Stimulated activated CD4-positive, alpha-beta T cell treated with anti-CD3 and anti-CD28 coated beads, Interleukin-1b, Interleukin-23, amount 100 ng/mL, for 4 hours (primary cell): Measurements from ENCODE around the gene ERMN.

Source experiments
- DNase-seq, 2 donors: peaks; one replicate each; pipeline ENCODE4 v3.0.0-alpha.2; 2020; ENCODE audit warnings: low read depth in 2 of 2

The ERMN gene

DNA sequence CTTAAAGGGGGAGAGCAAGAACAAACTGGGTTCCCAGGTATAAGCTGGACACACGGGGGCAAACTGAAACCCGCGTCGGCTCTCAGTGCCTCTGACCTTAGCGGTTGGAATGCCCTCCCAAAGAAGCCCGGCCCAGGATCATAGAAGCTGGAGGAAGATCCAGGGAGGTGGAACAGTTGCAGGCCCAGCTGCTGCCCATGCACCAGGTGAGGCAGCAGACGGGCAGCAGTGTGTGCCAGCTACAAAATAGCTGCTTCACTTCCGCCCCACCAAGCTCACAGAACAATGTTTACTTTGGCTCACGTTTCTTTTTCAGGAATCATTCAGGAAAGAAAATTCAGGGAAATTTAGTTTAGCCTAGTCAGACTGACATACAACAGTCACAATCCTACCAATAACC, 3.9 kb upstream of the ERMN start:
- no peak for DNase-seq

DNA sequence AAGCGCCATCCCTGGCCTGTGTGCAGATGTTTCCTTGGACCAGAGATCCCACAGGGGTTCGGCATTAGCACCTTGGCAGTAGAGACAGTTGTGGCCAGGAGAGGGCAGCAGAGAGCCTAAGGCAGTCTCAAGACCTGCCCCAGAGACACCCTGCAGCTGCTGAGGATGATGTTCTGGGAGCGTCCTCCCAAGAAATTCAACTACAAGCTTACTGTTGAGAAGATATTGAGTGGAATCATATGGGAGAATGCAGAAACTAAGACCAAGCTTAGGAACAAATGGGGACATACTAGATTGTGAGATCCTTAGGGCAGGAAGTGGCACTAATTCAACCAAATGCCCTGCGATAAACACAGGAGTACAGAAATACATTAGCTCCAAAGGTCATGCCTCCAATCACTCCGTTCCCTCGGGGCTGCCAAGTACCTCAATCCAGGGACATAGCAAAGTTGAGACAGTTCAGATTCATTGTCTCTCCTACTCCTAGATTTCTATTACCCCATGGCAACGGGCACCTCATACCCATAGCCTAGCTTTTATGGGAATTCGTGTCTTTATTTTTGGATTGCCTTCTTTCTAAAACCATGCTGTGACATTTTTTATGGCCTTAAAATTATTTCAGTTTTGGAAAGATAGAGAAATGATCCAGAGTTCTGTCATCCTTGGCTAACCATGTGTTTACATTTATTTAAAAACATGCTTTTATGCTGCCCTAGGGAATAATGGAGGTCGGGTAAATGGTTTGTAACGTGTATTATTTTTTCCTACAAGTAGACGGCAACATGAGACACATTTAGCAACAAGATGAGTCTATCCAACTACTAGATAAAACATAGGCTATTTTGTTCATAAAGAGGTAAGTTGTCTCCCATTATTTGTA, 2.2 kb upstream of the ERMN start:
- peak; percentile 88 to 93 for DNase-seq

DNA sequence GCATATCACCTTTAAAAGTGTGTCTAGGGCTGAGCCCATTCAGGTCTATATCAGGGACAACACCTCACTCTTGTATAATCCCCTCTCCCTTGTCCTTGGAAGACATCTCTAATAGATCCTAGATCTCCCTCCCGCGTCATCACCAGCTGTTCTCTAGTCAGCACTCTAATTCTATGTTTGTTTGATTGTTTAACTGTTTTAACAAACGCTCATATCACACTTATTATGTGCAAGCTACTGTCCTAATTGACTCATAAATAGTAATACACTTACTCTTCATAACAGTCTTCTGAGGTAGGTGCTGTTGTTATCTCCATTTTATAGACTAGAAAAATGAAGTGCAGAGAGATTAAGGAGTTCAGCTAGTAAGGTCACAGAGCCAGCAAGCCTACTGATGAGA, 1.6 kb upstream of the ERMN start:
- DNase-seq, result no peak

DNA sequence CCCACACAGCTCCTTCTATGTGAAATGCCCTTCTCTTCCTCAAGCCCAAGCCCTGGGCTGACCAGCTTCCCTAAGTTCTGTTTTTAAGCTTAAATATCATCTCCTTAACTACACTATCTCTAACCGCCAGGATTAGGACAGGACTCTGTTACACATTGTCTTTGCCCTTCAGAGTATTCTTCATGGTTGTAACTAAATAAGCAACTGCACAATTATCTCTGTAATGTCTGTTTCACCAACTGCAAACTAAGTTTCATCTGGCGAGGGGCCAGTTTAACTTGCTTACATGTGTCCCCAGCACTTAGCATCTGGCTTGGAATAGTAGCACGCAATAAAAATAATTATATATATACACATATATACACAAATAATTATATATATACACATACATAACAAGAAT, 1.1 kb upstream of the ERMN start:
- DNase-seq, result no peak

DNA sequence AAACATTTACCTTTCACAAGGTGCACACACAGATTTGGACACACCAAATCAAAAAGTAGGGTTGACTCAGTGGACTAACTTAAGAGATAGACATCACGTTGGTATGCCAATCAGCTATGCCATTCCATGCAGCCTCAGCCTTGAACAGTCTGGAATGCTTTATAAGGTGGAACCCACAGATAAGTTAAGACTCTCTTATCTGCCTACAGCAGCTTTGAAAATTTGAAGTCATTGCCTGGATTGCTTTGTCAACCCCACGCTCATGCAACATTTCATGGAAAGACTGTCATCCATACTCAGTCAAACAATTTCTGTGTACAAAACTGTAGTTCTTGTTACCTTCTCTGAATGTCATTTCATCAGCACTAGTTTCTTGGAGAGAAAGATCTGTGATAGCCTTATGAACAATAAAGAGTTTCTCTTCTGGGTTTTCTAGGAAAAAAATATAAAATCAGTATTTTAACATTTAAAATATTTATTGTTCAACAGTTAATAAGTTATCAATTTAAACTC, 1.2 kb downstream of the ERMN start:
- no peak for DNase-seq

DNA sequence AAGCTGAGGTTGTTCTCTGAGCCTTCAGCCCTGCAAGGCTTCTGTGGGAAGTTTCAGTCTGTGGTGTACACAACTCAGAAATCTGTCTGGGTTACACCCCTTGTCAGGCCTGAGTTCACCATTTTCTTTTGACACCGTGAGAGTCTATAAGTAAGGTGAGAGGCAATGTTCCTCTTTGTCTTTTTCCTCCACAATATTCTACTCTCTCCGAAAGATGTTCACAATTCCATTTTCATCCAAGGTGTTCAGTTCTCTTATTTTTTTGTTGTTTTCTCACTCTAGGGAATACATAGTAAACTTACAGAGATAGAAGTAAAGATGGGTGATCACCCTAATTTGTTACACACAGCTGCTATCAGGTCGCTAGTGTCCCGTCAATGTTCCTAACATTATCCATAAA, 3.2 kb downstream of the ERMN start:
- DNase-seq, result no peak

DNA sequence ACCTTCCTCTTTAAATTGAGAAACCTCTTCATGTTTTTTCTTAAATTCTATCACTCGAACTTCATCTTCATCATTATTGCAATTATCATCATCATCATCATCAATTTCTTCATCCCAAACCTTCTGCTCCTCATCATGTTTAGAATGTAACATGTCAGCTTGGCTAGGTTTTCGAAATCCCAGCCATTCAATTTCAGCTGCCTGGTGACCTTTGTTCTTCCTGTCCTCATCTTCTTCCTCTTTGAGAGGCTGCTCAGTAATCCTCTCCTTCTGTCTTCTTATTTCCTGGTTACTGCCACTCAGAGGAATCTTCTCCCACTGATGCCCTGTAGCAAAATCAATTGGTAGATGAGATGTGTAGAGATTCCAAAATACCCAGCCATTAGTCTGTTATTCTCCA, 4.2 kb downstream of the ERMN start:
- DNase-seq, result no peak

DNA sequence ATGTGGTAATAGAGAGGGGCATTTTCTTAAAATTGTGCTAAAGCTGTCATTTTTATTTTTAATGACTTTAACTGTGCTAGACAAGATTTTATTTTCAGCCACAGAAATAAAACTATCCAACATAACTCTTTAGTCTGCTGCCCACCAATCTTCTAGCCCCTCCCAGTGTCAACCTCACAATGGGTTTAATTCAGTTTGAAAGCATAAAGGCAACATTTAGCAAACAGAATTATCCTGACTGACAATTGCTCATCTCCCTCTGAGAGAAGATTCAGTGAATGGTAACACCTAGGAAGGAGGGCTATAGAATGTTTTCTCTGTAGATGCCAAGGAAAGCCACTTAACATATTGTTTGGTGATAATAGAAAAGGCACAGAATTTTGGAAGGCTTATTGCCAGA, 5.2 kb downstream of the ERMN start:
- DNase-seq, result no peak

DNA sequence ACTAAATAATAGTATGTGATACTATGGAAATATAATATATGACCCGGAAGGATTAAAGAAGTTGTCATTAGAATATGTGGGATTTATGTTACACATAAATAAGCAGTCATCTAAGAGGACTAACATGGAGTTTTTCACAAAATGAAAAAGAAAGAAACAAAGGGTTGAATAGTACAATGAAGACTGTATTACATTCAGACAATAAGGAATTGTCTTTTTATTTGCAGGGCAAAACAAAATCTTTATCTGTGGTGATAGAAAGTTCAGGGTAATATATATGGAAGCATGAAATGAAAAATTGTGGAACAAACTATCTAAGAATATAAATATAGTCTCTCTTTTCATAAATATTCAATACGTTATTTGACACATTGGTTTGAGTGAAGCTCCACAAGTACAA, 5.8 kb downstream of the ERMN start:
- DNase-seq, result no peak

DNA sequence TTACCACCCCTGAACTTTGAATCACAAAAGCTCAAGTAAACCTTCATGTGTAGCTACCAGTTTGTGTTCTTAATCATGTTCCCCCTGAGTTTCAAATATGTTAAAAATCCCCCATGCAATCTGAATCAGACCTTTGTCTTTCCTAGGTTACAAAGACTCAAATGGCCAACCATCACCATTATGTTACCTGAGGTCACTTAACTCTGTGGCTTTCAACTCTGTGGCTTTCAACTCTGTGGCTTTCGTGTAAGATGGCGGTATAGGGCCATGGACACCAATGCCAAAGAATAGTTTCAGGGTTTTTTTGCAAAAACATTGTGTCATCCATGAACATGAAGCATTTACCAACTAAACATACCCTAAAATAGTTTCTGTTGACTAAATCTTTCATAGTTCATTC, 6.7 kb downstream of the ERMN start:
- DNase-seq, result no peak

DNA sequence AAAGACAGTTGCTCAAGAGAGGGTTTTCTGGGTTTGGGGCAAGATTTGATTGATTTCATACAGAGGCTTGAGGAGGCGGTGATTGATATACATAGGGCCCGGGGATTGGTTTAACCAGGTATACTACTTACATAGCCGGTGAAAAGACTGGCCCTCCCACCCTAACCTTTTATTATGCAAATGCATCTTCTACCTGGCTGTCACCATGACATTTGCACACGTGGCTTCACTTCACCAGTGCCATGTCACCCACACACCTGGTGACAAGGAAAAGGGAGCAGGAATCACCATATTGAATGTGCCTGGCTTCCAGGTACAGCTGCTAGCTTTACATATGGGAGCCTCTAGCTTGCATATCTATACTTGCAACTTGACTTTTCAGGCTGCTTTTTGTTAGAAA, 9.7 kb downstream of the ERMN start:
- DNase-seq, result no peak

DNA sequence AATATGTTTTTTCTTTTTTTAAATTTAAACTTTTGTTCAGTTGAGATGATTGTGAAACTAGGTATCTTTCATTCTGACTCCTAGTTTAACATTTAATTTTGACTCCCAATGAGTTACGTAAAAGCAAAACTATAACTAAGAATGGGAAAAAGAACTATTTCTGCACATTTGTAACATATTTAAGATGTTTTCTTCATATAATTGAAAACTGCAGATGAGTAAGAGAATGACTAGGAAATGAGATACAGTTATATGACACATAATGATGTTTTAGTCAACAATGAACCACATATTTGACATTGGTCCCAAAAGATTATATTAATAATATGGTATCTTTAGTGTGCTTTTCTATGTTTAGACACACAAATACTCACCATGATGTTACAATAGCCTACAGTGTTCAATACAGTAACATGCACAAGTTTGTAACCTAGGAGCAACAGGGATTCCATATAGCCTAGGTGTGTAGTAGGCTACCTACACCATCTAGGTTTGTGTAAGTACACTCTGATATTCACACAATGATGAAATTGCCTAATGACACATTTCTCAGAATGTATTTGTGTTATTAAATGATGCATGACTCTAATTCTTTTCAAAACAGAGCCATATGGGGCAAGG, 12.6 kb downstream of the ERMN start:
- DNase-seq, result no peak

DNA sequence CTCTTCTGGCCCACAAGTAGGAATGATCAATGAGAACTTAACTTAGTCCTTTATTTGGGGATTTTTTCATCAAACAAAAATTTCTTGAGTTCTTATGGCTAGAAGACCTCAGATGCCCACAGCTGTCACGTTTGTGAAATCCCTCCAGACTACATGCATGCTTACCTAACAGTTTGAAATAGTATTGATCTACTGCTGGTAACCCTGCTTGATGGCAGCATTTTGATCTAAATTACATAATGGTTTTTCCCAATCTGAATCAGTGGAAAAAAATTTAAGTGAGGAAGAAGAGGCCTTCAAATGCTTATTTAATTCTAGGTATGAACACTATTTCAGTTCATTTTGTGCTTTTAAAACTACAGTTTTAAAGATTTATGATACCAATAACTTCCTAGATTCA, 13.9 kb downstream of the ERMN start:
- DNase-seq, result no peak

DNA sequence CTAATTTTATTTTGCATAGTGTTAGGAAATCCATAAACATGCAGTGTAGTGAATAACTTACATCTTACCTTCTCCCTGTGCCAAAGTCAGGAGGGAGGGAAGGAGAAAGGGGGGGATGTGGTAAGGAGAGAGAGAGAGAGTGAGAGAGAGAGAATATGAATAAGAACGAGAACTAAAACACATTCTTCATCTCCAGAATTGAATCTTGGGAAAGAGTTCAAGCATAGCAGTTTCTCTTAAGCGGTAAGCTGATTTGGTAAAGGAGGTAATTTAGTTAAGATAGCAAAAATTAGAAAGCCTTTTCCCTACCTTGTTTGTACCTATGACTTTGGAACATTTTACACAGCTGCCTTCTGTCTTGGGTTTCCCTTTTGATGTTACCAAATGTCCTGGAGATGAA, 15.7 kb downstream of the ERMN start:
- no peak for DNase-seq

DNA sequence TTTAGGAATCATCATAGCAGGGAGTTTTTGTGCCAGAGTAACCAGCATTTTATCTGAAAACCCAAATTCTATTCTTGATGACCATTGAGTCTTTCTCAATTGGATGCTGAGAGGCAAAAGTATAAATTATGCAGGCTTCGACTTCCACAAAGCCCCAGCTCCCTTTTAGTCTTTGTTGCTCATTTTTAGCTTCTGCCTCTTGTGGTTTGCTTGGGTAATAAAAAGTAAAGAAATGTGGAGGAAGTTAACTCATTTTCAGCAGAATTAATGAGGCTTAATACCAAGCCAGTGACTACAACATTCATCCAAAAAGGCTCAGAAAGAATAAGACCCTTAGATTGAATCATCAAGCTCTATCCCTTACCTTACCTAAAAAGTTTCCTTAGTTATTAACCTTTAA, 18.6 kb downstream of the ERMN start:
- no peak for DNase-seq

DNA sequence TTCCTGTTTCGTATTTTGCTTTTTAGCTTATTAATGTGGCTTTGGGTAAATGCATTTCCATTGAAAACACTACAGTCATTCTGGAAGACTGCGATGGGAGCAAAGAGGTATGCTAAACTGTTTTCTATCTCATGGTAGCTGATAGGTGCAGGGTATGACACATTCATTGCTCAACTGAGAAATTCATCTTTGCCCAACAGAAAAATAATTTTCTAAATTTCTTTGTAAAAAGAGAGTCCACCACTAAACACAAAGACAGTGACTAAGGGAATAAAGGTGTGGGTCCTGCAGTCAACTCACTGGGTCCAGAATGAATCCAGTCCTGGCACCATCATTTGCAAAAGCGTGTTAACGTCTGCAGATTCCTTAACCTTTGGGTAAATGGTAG, 19.9 kb downstream of the ERMN start:
- DNase-seq, result no peak

DNA sequence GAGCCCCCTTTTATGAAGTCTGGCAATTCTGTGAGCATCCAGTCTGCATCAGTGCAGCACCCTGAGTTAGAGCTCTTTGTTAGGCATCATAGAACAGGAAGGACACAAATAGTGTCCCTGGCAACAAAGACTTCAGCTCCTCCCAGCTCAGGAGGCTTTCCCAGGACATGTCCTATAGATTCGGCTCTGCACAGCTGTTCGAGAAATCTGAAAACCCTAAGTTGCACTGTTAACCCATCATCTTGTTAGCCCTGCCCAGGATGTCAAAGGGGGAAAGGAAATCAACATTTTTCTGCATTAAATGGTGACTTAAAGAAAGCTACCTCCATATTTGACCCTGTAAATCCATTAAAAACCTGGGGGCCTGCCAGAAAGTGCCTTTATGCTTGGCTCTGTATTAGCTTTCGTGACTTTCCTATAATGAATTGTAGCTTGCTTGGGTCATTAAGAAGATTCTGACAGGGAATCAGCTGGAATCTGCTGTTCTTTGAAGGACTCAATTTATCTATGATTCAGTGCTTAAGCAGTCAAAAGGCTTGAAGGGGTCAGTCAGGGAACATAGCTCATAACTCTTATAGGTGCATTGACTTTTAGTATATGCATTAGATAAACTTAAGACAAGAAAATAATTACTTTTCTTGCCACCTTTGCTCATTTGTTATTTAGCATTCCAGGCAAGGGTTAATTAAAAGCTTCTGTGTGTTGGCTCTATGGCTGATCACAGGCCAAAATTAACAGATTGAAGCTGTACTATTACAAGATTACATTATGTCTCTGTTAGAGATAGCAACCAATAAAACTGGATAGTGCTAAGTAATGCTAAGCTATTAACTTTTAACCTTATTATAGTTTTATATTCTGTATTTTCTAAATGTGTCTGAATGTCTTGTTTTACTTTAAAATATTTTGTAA, 20.6 kb downstream of the ERMN start:
- DNase-seq, result no peak

DNA sequence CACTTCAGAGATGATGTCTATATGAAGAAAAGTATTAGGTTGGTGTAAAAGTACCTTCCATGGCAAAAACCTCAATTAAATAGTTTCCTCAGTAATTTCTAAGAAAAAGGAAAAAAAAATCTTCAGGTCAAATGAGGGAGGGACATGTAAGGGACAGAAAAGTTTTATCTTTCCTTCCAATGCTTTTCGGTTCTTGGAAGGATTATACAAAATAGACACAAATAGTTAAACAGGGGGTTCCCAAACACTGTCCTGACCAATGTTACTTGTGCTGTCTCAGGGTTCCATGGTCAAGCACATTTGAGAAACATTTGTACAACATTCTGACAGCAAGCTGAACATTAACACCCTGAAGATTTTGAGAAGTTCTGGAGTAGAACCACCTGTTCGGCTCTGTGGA, 22.0 kb downstream of the ERMN start:
- no peak for DNase-seq

DNA sequence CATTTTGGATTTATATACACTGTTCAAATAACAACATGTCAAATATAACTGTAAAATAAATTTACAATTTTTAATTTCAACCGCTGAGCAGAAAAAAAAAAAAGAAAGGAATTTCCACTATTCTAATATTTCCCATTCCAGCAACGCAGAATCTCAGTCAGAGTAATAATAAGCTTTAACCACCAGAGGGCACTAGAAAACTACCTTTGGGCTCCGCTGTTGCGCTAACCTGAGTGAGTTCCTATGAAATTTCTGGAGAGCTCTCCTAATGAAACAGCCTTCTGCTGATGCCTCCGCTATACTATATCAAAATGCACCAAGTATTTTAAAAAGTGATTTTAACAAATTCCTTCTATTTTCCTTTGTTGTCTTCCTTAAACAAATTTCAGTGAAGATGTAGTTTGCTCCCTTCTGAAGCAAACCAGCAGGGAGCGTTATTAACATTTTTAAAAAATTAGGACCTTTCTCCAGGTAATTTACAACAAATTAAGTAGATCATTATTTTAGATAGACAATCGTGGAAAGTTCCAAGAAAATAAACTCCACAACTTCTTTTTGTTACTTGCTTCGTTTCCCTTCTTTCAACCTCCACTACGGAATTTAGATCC, 23.0 kb downstream of the ERMN start:
- DNase-seq, result peak in 1 of 2 donors; percentile 23

DNA sequence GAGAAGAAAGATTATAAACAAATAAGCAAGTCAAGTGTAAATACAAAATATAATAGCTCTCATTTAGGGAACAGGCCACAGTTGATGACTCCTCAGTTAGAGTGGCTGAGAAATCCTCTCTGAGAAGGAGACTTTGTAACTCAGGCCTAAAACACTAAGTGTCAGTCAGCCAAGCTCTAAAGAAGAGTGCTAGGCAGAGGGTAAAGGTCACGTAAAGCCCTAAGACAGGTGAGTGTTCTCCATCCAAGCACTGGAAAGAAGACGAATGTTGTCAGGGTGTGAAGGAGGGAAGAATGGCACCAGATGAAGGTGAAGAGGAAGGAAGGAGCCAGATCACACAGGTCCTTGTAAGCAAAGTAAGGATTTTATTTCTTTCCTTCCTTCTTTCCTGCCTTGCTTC, 24.3 kb downstream of the ERMN start:
- DNase-seq, result no peak

DNA sequence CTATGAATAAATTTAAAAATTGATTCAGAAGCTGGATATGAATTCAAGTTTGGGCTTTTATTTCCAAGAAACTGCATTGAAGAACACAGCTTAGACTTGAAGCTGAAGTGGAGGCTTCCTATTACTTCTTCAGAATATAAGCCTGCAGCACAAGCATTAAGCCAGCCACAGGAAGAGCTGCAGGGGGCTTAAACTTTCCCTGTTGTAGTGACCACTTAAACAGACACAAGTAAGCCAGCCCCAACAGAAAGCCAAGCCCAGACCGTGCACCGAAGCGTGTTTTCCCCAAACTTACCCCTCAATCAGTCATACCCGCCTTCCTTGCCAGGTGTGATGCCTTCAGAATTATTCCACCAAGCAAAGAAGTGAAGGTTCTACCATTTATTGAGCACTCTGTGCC, 28.7 kb downstream of the ERMN start:
- DNase-seq, result no peak

DNA sequence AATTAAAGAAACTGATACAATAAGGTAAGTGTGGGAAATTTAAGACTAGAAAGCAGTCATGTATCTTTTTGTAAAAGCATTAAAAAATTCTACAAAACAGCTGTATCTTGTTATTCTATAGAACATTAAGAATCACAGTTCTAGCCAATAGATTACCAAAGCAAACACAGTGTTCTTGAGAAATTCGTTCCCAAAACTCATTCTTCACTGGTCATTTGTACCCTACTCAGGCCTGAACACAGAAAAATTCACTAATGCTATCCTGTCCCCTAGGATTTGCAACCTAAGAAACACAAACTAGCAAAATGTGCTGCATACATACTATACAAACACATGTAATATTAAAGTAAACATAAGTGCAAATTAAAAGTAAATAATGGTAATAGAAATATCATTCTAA, 29.1 kb downstream of the ERMN start:
- no peak for DNase-seq
